HG03108 (cell line): ENCODE results near the gene PLPPR1.

ENCODE experiments used
- ATAC-seq: cut with Tn5 transposase; IDR thresholded peaks from one replicate; pipeline ENCODE4 v1.9.1; 2021; ENCODE audit warnings: moderate library complexity; ENCODE audit not compliant: unreplicated experiment

PLPPR1 gene

DNA sequence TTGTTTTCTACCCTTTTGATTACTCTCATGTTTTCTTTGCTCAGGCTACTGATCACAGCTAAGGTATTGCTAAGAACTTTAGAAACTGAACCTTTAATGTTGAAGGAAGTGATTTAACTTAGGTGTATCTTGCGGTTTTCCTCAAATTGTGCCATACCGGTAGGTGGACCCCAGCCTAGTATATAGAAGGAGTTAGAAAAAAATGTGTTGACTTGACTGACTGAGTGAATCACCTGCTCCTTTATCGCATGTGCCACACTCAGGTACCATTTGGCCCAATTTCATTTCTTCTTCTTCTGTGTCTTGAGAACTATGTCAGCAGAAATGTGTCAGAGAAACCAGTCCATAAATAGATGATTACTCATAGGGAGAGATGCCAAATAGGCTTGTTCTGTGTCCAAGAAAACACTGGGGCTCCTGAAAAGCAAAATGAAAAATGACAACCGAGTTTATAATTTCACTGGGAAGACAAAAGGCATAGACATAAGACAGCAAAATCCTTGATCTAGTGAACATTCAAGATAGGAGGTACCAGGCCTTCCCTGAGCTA lies 19.4 kb downstream of the PLPPR1 start:
- no peak for ATAC-seq

DNA sequence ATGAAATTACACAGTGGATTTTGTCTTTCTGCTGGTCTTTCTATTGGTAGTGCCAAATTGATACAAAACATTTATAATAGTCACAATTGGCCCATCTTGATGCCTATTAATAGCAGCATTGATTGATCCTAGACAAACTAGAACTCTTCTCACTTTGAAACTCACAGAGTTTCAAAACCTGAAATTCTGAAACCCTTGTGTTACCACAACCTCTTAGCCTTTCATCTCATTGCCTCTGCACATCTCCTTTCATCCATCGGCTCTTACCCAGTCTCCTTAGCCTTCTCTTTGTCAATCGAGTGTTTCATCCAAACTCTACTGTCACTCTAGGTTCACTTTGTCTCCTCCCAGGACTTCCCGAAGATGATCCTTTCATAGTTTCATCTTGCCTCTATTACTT lies 22.1 kb downstream of the PLPPR1 start:
- no peak for ATAC-seq

DNA sequence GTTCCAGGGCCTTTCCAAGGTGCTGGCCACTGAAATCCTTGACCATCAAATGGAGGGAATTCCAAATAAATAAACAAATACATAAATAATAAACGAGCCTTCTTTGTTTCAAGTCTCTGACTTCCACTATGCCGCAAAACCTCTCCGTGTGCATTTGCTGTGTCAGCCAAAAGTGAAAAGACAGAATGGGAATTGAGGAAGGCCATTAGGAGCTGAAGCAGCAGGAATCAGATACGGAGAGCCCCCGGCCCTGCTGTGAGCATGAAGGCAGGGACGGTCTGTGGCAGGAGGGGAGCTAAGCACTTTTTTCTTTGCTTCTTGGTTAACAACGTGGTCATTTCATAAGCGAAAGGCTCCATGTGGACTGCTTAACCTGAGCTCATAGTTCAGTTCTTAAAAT lies 26.1 kb downstream of the PLPPR1 start:
- no peak for ATAC-seq

DNA sequence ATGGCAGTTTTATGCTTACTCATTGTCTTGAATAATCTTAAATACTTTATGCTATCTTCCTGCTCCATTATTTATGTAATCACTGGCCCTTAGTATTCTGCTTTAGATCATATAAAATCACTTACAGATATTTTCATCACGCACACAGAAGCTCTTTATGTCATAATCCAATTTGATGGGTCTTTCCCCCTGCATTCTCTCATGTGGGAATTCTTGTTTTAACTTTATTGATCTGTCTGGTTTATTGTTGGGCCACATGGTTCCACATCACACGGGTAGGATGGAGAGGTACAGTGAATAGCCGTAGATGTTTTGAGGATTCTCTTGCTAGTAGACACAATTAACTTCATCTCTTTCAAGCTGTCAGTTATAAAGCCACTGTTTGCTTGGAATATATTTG lies 27.0 kb downstream of the PLPPR1 start:
- no peak for ATAC-seq

DNA sequence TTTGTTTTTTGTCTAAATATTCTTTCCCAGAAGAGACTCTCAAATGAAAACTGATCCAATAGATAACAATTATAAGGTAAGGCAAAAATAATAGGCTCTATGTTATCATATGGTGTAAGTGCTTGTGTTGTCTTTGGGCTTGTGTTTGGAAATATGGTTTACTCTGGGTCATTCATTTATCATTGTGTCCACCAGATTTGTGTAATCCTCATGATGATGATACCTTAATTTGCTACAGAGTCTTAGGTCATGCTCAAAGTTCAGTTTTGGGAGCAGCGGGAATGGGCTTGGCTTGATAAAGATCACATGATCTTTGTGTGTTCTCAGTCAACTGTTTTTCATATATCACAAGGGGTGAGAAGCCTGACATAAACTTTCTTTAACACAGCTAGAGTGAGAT lies 34.2 kb downstream of the PLPPR1 start:
- ATAC-seq: no peak

DNA sequence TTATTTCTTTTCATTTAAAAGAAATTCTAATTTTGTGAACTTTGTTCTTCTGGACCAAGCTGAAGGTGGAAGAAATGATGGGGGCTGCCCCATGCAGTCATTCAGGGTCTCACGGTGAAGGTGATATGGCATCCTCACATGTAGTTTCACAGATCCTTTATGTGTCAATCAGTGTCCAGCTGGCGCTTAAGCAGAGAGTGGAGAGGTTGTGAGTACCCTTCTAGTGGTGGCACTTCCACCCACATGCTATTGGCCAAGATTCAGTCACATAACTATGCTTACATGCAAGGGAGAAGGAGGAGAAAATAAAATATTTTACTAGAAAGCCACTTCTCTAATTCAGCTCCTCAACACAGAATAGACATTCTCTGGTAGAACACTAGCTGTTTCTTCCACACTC lies 34.7 kb downstream of the PLPPR1 start:
- no peak for ATAC-seq

DNA sequence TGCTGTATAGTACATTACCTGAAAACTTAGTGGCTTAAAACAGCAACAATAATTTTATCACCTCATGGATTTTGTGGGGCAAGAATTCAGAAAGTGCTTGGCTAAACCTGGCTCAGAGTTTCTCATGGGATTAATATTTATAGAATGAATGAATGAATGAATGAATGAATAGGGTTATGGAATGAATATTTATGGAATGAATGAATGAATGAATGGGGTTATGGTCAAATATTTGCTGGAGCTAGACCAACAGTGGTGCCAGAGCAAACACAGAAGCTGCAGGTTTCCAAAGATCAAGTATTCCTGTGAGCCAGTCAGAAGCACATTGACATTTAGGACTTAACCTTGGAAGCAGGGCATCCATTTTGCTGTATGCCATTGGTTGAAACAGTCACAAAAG lies 35.7 kb downstream of the PLPPR1 start:
- no peak for ATAC-seq

DNA sequence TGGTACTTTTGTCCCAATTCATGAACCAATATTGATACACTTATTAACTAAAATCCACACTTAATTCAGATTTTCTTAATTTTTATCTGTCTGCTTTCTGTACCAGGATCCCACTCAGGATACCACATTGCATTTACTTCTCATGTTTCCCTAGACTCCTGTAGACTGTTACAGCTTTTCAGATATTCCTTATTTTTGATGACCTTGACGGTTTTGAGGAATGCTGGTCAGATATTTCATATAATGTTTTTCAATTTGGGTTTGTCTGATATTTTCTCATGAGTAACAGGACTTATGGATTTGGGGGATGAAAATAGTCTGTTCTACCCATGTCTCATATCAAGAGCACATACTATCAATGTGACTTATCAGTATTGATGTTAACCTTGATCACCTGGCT lies 37.4 kb downstream of the PLPPR1 start:
- ATAC-seq: no peak

DNA sequence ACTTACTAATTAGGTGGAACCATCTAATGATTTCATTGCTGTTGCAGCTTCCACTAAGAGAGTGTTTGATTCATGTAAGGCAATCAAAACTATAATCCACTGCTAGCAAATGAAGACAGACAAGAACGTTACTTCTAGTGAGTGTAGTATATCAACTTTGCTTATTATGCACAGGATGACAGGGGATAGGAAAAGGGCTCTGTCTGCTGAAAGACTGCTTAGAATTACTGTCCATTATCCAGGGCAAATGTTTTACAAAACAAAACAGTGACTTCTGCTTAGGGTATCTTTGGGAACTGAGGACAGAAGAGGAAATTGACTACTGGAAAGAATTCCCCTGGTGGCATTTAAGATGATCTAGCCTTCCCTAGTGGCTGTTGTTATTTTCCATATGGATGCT lies 40.2 kb downstream of the PLPPR1 start:
- ATAC-seq: no peak

DNA sequence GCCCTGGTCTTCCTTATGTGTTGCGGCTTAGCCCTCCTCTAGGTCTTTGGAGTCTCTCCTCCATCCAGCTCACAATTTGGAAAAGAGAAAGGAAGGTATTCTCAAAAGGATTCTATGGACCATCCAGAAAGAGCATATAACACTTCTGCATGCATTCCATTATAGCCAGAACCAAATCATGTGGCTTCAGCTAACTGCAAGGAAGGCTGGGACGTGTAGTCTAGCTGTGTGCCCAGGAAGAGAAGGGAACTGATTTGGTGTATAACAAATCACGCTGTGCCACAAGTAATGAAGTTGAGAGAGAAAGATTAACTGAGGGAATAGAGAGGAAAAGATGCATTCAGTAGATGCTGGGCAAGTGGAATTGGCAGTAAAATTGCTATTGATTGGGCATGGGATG lies 43.7 kb downstream of the PLPPR1 start:
- no peak for ATAC-seq

DNA sequence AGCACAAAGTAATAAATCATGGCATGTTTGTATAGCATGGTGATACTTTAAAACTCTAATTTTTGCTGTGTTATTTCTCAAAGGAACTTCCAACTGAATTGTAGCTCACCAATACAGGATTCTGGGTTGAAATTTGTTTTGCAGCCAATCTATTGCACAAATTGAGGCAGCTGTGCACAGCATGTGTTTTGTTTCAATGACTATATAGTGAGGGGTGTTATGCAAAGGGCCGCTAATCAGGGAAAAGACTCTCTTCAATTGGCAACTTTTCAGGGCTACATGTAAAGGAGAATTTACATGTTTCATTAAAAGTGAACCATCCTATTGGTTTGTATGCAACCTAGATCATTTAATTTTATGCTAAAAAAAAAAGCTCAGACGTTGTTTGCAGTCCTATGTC lies 44.6 kb downstream of the PLPPR1 start:
- ATAC-seq: no peak

DNA sequence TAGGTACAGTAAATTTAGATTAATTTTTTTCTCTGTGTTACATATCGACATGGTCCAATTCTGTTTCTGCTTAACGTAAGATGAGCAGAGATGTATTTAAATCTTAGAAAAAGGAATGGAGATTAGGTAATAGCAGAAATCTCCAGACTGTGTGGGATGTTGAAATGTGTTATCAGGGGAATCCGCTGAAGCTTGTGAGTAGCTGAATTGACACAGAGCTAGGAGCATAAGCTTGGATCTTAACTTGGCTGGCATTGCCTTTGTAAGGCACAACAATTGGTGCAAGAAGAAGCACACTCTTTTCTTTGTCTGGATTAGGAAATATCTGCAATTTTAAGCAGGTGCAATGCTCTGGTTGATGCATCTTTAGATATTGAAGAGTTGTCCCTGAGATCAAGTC lies 53.1 kb downstream of the PLPPR1 start:
- ATAC-seq: no peak

DNA sequence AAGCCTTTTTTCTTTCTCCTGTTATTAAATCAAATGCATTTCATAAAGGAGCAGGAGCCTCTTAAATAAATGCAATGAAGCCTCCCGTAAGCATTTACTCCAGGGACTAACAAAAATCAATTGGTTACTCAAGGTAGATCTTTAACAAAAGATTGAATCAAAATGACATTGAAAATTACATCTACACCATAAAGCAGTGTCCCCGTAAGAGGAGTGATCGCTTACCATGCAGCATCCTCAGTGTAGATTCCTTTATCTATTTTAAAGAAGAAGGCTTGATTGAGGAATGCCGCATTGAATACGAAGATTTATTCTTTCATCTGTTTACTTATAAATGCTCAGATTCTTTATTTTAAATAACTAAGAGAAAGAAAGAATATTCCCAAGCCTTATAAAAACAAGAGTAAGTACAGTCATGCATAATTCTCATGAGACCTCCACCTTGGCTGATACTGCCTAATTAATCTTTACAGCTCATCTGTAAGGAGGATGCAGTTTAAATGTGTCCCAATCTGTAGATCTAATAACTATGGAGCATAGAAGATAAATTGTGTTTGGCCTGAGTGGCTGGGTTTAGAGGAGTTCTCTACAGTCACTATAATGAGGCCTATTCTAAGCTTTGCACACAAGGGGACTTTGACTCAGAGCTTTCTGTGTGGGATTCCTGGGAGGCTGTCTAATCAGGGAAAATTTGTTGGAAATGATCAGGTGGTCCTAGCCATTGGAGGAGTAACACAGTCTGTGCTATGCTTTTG lies 55.1 kb downstream of the PLPPR1 start:
- no peak for ATAC-seq

DNA sequence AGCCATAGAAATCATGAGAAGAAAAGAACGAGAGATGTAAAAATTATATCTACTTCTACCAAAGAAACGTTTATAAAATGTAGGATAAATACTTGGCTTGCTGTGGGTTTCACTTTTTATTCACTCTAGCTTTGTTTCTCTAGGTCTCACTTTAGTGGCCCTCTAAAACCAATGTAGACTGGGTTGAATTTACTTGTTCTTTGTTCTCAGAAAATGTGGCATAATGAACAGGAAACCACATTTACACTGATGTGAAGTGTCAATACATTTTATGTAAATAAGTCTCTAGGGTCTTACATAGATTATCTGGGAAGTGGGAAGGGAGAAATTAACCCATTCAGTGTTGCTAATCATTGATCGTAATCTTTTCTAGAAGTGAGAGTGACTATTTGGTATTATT lies 58.9 kb downstream of the PLPPR1 start:
- ATAC-seq: no peak

DNA sequence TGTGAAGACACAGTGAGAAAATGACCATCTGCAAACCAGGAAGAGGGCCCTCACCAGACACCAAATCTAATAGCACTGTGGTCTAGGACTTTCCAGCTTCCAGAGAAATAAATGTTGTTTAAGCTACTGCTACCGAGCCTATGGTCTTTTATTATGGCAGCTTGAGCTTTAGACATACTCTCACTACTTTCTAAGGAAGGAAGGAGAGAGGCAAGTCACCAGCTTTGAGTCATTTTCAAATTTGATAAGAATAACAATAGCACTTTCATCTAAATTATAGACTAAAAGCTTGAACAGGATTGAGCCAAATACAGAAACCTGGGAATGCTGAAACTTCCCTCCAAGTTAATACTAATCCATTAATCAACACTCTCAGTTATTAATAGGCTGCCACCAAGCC lies 64.4 kb downstream of the PLPPR1 start:
- ATAC-seq: no peak

DNA sequence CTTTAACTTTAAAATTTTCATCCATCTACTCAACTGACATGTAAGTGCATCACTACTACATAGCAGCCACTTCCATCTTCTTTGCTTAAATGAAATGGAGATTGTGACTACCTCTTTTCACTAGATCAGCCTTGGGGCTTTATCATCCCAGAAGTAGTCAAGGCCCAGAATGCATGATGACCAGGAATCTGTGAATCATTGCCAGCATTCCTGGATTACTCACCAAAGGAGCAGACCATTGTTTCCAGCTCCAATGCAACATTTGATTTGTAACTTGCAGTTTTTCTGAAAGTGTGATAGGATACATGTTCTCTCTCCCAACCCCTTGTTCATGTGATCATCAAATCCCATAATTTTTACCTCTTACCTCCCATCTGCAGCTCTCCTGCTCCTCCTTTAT lies 65.1 kb downstream of the PLPPR1 start:
- ATAC-seq: no peak

DNA sequence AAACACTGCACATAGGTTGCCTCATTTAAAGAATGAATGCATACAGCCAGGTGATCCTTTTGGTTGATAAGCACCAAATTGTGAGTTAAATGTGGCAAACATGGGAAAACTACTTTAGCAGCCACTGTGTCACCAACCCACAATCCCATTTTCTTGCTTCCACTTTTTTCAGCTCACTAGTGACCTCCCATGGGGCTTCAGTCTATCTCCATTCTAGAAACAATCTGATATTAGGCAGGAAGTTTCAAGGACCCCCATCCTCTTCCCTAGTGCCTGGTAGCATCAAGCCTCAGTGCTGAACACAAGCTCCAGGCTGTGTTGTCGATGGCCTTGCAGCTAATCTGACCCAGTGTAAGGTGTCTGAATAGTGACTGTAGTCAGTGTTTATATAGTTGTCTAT lies 66.2 kb downstream of the PLPPR1 start:
- ATAC-seq: no peak

DNA sequence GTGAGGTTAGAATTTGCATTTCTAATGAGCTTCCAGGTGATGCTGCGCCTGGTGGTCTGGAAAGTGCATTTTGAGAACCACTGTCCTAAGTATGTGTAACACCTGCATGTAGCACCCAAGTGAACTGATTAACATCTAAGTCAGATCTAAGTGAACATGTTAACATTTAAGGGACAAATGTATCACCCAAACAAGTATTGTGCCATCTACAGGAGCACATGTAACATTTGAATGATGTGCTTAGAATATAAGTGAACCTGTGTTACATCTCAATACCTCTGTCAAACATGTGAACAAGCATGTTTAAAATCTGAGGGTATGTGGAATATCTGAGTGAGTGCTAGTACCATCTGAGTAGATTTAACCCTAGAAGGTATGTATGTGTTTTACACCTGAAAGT lies 68.7 kb downstream of the PLPPR1 start:
- ATAC-seq: no peak

DNA sequence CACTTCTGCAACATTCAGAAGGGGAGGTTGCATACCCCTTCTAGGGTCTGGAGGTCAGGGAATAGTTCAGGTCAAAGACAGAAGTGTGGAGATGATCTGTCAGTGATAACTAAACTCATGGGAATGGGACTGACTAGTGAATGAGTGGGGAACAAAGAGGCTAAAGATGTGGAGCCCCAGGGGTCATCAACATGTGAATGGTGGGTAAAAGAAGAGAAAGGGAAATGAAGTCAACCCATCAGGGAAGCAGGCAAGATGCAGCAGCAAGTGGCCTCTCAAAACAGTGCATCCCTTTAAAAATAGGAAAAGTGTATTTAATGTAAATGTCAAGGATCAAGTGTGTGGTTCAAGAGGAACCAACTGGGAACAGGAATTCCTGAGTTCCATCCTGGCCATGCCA lies 69.9 kb downstream of the PLPPR1 start:
- no peak for ATAC-seq

DNA sequence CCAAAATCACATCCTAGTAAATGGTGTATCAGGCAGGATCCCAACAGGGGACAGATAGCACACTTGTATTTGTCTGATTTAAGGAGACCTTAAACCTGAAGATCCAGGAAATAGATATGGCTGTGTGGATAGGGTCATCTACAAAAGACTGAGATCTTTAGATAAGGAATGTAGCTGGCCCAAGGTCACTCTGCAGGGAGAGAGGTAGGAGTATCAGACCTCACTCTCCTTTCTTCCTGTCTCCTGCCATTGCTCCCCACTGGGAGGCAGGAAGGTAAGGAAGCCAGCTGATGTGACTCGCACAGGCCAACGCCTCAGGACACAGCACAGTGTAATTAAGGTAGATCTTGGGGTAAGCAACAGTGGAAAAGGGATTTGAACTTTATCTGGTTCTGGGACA lies 85.8 kb downstream of the PLPPR1 start:
- no peak for ATAC-seq

DNA sequence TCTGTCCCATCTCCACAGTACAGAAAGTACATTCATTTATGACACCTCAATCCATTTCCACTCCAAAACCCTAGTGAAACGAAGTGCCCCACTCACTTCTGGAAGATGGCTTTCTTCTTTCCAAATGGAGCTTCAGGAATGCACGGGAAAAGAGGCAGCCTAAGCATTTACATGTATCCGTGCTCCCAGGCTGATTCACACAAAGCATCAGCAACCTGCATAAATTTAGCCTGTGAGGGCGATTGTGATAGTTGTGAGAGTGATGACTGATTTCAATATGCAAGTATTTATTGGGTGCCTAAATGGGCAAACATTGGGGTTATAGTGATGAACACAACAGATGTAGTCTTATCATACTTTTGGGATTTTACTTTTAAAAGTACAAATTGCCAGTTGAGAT lies 86.6 kb downstream of the PLPPR1 start:
- no peak for ATAC-seq

DNA sequence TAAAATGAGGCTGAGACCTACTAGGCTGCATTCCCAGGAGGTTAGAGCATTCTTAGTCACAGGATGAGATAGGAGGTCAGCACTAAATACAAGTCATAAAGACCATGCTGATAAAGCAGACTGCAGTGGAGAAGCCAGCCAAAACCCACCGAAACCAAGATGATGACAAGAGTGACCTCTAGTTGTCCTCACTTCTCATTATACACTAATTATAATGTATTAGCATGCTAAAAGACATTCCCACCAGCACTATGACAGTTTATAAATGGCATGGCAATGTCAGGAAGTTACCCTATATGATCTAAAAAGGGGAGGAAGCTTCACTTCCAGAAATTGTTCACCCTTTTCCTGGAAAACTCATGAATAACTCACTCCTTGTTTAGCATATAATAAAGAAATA lies 88.6 kb downstream of the PLPPR1 start:
- no peak for ATAC-seq

DNA sequence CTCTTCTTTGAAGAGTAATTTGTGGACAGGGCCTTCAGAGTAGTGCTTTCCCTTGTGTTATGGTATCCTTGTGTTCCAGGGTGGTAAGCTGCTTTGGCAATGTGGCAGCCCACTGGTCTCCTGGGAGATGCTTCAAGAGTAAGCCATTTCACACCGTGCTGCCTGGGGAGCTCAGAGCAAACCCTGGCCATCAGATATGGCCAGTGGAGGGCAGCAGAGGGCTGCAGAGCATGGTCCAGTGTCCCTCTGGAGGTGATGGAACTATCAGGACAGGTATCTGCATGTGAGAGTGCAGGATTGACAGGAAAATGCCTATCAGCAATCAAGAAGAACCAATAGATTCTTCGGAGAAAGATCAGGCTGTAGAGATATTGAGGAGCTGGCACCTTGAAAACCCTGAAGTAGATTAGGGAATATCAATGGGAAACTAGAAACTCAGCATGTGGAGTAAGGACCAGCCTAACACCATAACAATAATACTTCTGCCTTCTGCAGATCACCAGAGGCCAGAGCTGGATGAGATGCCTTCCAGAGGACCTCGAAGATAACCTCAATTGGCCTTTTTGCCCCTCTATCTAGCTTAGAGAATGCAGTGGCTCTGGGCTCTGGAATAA lies 90.8 kb downstream of the PLPPR1 start:
- peak; percentile 68 for ATAC-seq
